ENCODE data around the gene ERGIC1.

DNA sequence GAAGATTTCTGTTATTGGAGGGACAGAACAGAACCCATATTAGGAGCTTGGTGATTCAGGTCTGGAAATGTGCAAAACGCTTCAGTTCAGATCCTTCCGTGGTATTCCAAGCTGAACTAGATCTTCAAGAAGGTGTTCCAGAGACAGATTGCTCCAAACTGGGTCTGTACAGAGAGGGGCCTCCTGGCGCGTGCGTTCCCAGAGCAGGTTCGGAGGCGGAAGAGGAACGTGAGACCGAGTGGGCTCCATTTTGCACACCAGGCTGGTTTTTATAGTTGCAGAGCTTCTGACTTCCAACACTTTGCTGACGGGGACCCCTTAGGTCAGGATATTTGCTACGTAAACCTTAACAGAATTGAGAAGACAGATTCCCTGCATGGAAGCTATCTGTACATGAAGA lies 108.5 kb downstream of the ERGIC1 start:
- no peak for TF ChIP-seq POLR2A (IDR thresholded peaks at IDR 0.05)
- TF ChIP-seq, protein P1, sequence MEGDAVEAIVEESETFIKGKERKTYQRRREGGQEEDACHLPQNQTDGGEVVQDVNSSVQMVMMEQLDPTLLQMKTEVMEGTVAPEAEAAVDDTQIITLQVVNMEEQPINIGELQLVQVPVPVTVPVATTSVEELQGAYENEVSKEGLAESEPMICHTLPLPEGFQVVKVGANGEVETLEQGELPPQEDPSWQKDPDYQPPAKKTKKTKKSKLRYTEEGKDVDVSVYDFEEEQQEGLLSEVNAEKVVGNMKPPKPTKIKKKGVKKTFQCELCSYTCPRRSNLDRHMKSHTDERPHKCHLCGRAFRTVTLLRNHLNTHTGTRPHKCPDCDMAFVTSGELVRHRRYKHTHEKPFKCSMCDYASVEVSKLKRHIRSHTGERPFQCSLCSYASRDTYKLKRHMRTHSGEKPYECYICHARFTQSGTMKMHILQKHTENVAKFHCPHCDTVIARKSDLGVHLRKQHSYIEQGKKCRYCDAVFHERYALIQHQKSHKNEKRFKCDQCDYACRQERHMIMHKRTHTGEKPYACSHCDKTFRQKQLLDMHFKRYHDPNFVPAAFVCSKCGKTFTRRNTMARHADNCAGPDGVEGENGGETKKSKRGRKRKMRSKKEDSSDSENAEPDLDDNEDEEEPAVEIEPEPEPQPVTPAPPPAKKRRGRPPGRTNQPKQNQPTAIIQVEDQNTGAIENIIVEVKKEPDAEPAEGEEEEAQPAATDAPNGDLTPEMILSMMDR (IDR thresholded peaks at IDR 0.05): no peak
- no peak for TF ChIP-seq EP300 (IDR thresholded peaks at IDR 0.05)

Data from ovary (tissue), 3 donors.